H9 (cell line): ENCODE data around the gene CARD8. TPM values are rescaled to one million over a fixed set of nuclear protein-coding genes. Genes with fewer than 3 reads are reported as not detected.

Source experiments
- DNase-seq: peaks from one replicate; pipeline ENCODE4 v3.0.0-alpha.2; 2017
- H2AFZ ChIP-seq: one replicate; pipeline ENCODE4 v1.6.1; 2013; ENCODE audit warnings: mild to moderate bottlenecking, low read length, control low read depth, moderate library complexity
- H2AK5ac ChIP-seq: 2 replicates; pipeline ENCODE4 v1.6.1; 2013; ENCODE audit warnings: low read length, control low read depth, mixed read lengths; ENCODE audit not compliant: insufficient read length
- H2BK120ac ChIP-seq: one replicate; pipeline ENCODE4 v1.6.1; 2013; ENCODE audit warnings: low read depth, mild to moderate bottlenecking, low read length, control low read depth, inconsistent platforms; ENCODE audit not compliant: poor library complexity, severe bottlenecking
- H2BK12ac ChIP-seq: 2 replicates; pipeline ENCODE4 v1.6.1; 2013; ENCODE audit warnings: low read length, control low read depth, mixed read lengths, low read depth; ENCODE audit not compliant: insufficient read length
- H2BK15ac ChIP-seq: 2 replicates; pipeline ENCODE4 v1.6.1; 2013; ENCODE audit warnings: low read depth, low read length, control low read depth
- H2BK20ac ChIP-seq: one replicate; pipeline ENCODE4 v1.6.1; 2013; ENCODE audit warnings: low read depth, mild to moderate bottlenecking, low read length, control low read depth, inconsistent platforms; ENCODE audit not compliant: poor library complexity, severe bottlenecking
- H2BK5ac ChIP-seq: 2 replicates; pipeline ENCODE4 v1.6.1; 2013; ENCODE audit warnings: low read length, control low read depth, mixed read lengths; ENCODE audit not compliant: insufficient read length
- H3K14ac ChIP-seq: 2 replicates; pipeline ENCODE4 v1.6.1; 2013; ENCODE audit warnings: low read length, control low read depth; ENCODE audit not compliant: insufficient read depth
- H3K18ac ChIP-seq: 2 replicates; pipeline ENCODE4 v1.6.1; 2013; ENCODE audit warnings: low read depth, mild to moderate bottlenecking, mixed read lengths, low read length, control low read depth; ENCODE audit not compliant: insufficient read length
- H3K23ac ChIP-seq: 2 replicates; pipeline ENCODE4 v1.6.1; 2013; ENCODE audit warnings: low read length, control low read depth, mixed read lengths, low read depth; ENCODE audit not compliant: insufficient read length
- H3K23me2 ChIP-seq: 2 replicates; pipeline ENCODE4 v1.6.1; 2013; ENCODE audit warnings: low read depth, mild to moderate bottlenecking, mixed read lengths, low read length, control low read depth; ENCODE audit not compliant: insufficient read length, poor library complexity, severe bottlenecking
- H3K27ac ChIP-seq: 2 replicates; pipeline ENCODE4 v1.5.1; 2013; ENCODE audit warnings: low read length, control low read depth, mixed read lengths, low read depth; ENCODE audit not compliant: insufficient read length
- H3K27me3 ChIP-seq: 2 replicates; pipeline ENCODE4 v1.6.1; 2013; ENCODE audit warnings: low read length, control low read depth, inconsistent platforms; ENCODE audit not compliant: insufficient read depth
- H3K4ac ChIP-seq: 2 replicates; pipeline ENCODE4 v1.6.1; 2013; ENCODE audit warnings: low read depth, mild to moderate bottlenecking, control low read depth, inconsistent platforms, low read length, moderate library complexity
- H3K4me1 ChIP-seq: 2 replicates; pipeline ENCODE4 v1.6.1; 2013; ENCODE audit warnings: low read length, control low read depth, inconsistent platforms; ENCODE audit not compliant: insufficient read depth
- H3K4me2 ChIP-seq: 2 replicates; pipeline ENCODE4 v1.6.1; 2013; ENCODE audit warnings: low read length, control low read depth, mixed read lengths; ENCODE audit not compliant: insufficient read length, insufficient read depth
- H3K56ac ChIP-seq: 2 replicates; pipeline ENCODE4 v1.6.1; 2013; ENCODE audit warnings: low read depth, mild to moderate bottlenecking, mixed read lengths, low read length, control low read depth; ENCODE audit not compliant: insufficient read length
- H3K79me1 ChIP-seq: 2 replicates; pipeline ENCODE4 v1.6.1; 2013; ENCODE audit warnings: low read depth, mild to moderate bottlenecking, moderate library complexity, low read length, control low read depth, inconsistent platforms; ENCODE audit not compliant: insufficient read depth, poor library complexity, severe bottlenecking
- H3K79me2 ChIP-seq: 2 replicates; pipeline ENCODE4 v1.6.1; 2013; ENCODE audit warnings: low read length, control low read depth, inconsistent platforms; ENCODE audit not compliant: insufficient read depth
- H3K9ac ChIP-seq: 2 replicates; pipeline ENCODE4 v1.6.1; 2013; ENCODE audit warnings: low read length, control low read depth, mixed read lengths; ENCODE audit not compliant: insufficient read length; ENCODE audit errors: extremely low read depth
- H3K9me3 ChIP-seq: one replicate; pipeline ENCODE4 v1.6.1; 2013; ENCODE audit warnings: low read depth, low read length, inconsistent platforms; ENCODE audit not compliant: control insufficient read depth
- H3T11ph ChIP-seq: one replicate; pipeline ENCODE4 v1.6.1; 2013; ENCODE audit warnings: mild to moderate bottlenecking, low read length, control low read depth, inconsistent platforms
- H4K20me1 ChIP-seq: one replicate; pipeline ENCODE4 v1.6.1; 2013; ENCODE audit not compliant: control insufficient read depth, insufficient read length, insufficient read depth
- H4K5ac ChIP-seq: 2 replicates; pipeline ENCODE4 v1.6.1; 2013; ENCODE audit warnings: low read depth, mild to moderate bottlenecking, mixed read lengths, low read length, control low read depth; ENCODE audit not compliant: insufficient read length
- H4K8ac ChIP-seq: replicated peaks from 2 replicates; pipeline ENCODE4 v1.6.1; 2013; ENCODE audit warnings: low read length, control low read depth, mixed read lengths, low read depth; ENCODE audit not compliant: insufficient read length
- H4K91ac ChIP-seq: 2 replicates; pipeline ENCODE4 v1.6.1; 2013; ENCODE audit warnings: low read depth, mild to moderate bottlenecking, moderate library complexity, mixed read lengths, low read length, control low read depth; ENCODE audit not compliant: insufficient read length
- H3K27ac Mint-ChIP-seq, 3 experiments: 2 replicates in 2 of 3; 3 replicates in 1 of 3; pipeline ENCODE4 v1.8.0; 2020 to 2021; ENCODE audit warnings: mixed read lengths in 3 of 3, mild to moderate bottlenecking in 1 of 3, moderate library complexity in 1 of 3
- H3K27me3 Mint-ChIP-seq: 2 replicates; pipeline ENCODE4 v1.8.0; 2021; ENCODE audit warnings: low read depth, mild to moderate bottlenecking, moderate library complexity, mixed read lengths
- H3K36me3 Mint-ChIP-seq, 3 experiments: 2 replicates in 2 of 3; 3 replicates in 1 of 3; pipeline ENCODE4 v1.8.0; 2020 to 2021; ENCODE audit warnings: low read depth in 3 of 3, mixed read lengths in 3 of 3; ENCODE audit not compliant: insufficient read depth in 1 of 3
- H3K4me1 Mint-ChIP-seq, 2 experiments: 2 replicates each; pipeline ENCODE4 v1.8.0; 2020; ENCODE audit warnings: mixed read lengths in 2 of 2
- H3K4me3 Mint-ChIP-seq, 2 experiments: 2 replicates in 1 of 2; 3 replicates in 1 of 2; pipeline ENCODE4 v1.8.0; 2020 to 2021; ENCODE audit warnings: mild to moderate bottlenecking in 2 of 2, mixed read lengths in 2 of 2, moderate library complexity in 1 of 2
- H3K9me3 Mint-ChIP-seq, 2 experiments: 2 replicates in 1 of 2; 3 replicates in 1 of 2; pipeline ENCODE4 v1.8.0; 2020; ENCODE audit warnings: mild to moderate bottlenecking in 2 of 2, mixed read lengths in 2 of 2, moderate library complexity in 1 of 2
- WGBS: extraction: QIAGEN DNeasy Blood & Tissue Kit; methylation state at CpG from one replicate; pipeline ENCODE4 v1.1.7; 2013; ENCODE audit warnings: missing lambda C conversion rate, low lambda C conversion rate, mixed read lengths; ENCODE audit not compliant: insufficient read length; ENCODE audit errors: extremely low coverage; 5-methylcytosine and 5-hydroxymethylcytosine counted together
- total RNA-seq: library from RNA; stranded (reverse); gene quantifications from 2 replicates; pipeline ENCODE4 v1.2.1, GENCODE V29; 2021
- TF ChIP-seq, protein P1 (sequence below): fragments of 200-600 bp; sonication (generic); conservative IDR thresholded peaks from 3 replicates; pipeline ENCODE4 v1.8.0; 2021; ENCODE audit warnings: antibody characterized with exemption, mild to moderate bottlenecking

CARD8 gene
- total RNA-seq, 1 experiment from 2014 or later: 21.0 TPM

DNA sequence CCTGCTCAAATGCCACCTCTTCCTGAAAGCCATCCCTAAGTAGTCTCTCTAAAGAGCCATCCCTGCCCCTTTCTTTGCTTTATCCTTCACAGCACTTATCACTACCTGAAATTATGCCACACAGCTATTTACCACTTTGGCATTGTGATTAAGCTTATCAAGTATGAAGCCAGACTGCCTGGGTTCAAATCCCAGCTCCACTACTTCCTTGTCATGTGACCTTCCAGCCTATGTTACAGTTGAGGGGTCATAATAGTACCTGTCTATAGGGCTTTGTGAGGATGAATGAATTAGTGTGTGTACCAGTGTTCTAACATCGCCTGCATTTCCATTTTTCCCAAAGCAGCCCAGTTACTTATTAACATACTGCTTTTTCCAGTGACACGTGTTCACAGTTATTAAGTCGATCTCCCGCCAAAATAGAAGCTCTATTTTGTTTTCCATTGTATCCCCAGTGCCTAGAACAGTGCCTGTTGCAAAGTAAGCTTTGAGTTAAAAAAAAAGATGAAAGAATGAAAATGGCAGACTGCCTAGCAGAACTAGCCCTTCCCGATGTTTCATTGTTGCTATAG, 52.4 kb downstream of the CARD8 start:
- no peak overlapping the region for H3K56ac ChIP-seq
- H3K27me3 Mint-ChIP-seq: peaks cover 2% of the 10 kb centered on the region; the same call in 1 of the 2 replicates

More for the DNA sequence above, 52.4 kb downstream of the CARD8 start:
- no peak overlapping the region for H2BK120ac ChIP-seq
- H3T11ph ChIP-seq: peak overlapping the region; percentile 37
- no CpG with 5 or more reads among the region's 5 CpGs for WGBS
- TF ChIP-seq, protein P1, sequence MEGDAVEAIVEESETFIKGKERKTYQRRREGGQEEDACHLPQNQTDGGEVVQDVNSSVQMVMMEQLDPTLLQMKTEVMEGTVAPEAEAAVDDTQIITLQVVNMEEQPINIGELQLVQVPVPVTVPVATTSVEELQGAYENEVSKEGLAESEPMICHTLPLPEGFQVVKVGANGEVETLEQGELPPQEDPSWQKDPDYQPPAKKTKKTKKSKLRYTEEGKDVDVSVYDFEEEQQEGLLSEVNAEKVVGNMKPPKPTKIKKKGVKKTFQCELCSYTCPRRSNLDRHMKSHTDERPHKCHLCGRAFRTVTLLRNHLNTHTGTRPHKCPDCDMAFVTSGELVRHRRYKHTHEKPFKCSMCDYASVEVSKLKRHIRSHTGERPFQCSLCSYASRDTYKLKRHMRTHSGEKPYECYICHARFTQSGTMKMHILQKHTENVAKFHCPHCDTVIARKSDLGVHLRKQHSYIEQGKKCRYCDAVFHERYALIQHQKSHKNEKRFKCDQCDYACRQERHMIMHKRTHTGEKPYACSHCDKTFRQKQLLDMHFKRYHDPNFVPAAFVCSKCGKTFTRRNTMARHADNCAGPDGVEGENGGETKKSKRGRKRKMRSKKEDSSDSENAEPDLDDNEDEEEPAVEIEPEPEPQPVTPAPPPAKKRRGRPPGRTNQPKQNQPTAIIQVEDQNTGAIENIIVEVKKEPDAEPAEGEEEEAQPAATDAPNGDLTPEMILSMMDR: no peak
- no peak for DNase-seq
- Mint-ChIP-seq H3K9me3 (peaks cover 0 to 2% of the 10 kb centered on the region in 2 experiments; a peak in 1 of 5 replicates), H3K27ac (no peak overlapping the region), H3K4me3 (no peak overlapping the region), H3K36me3 (no peaks in the 10 kb centered on the region; a peak in 1 of 7 replicates), H3K4me1 (no peaks in the 10 kb centered on the region)
- H4K20me1 ChIP-seq: no peaks in the 10 kb centered on the region
- H2BK12ac ChIP-seq: no peak overlapping the region
- peak overlapping the region; percentile 74 for H3K18ac ChIP-seq
- H2BK20ac ChIP-seq: no peak overlapping the region
- H3K27ac ChIP-seq: peak overlapping the region; percentile 27
- H3K27me3 ChIP-seq: no peaks in the 10 kb centered on the region
- no peak overlapping the region for H2AFZ ChIP-seq
- H3K4me2 ChIP-seq: peak overlapping the region; percentile 41
- no peak overlapping the region for H4K5ac ChIP-seq
- no peaks in the 10 kb centered on the region for H3K23me2 ChIP-seq
- H3K4me1 ChIP-seq: 0 out of 2 replicates have a peak, but pooled peaks cover 2% of the 10 kb centered on the region
- H4K8ac ChIP-seq: no peak overlapping the region
- peak overlapping the region; percentile 49 for H3K9ac ChIP-seq
- H3K79me1 ChIP-seq: no peaks in the 10 kb centered on the region
- no peaks in the 10 kb centered on the region for H3K79me2 ChIP-seq
- H3K14ac ChIP-seq: peak overlapping the region; percentile 24; the same call in 1 of the 2 replicates
- no peaks in the 10 kb centered on the region for H3K9me3 ChIP-seq
- no peak overlapping the region for H3K23ac ChIP-seq
- no peak overlapping the region for H2BK5ac ChIP-seq
- H3K4ac ChIP-seq: no peak overlapping the region; the same call in 1 of the 2 replicates
- no peak overlapping the region for H4K91ac ChIP-seq
- no peak overlapping the region for H2BK15ac ChIP-seq
- no peak overlapping the region for H2AK5ac ChIP-seq
